Cardiac septum (tissue), 1 donor: Measurements from ENCODE around the gene LSM7. TPM values are rescaled to one million over a fixed set of nuclear protein-coding genes. Genes with fewer than 3 reads are reported as not detected.

Experiments used
- DNase-seq: peaks from one replicate; pipeline ENCODE4 v3.0.0-alpha.2; 2020; ENCODE audit warnings: low spot score
- intact Hi-C: fragments of 100-400 bp; cut with DNase I; formaldehyde crosslinking; loops from one replicate; pipeline ENCODE4 v1.14.0; 2022
- total RNA-seq: library from RNA; stranded (reverse); fragmentation: NEBNext Ultra II Directional; extraction: Animal tissue kit (Norgen Biotek cat#: 25700); gene quantifications from one replicate; pipeline ENCODE4 v1.2.1, GENCODE V29; 2021
- donor health status: DM: no; HTN: no; CAD: no.

Gene LSM7
- total RNA-seq, 1 donor from 2014 or later = 42.7 TPM

GRCh38 chr19:2327773-2328400 is 499 bp downstream of the LSM7 start:
- intact Hi-C loops = loop anchor here (5.0 kb wide), 1 partner anchor 166 kb away; the partner anchor contains the start of gene DOT1L
- DNase-seq = no peak

DNA sequence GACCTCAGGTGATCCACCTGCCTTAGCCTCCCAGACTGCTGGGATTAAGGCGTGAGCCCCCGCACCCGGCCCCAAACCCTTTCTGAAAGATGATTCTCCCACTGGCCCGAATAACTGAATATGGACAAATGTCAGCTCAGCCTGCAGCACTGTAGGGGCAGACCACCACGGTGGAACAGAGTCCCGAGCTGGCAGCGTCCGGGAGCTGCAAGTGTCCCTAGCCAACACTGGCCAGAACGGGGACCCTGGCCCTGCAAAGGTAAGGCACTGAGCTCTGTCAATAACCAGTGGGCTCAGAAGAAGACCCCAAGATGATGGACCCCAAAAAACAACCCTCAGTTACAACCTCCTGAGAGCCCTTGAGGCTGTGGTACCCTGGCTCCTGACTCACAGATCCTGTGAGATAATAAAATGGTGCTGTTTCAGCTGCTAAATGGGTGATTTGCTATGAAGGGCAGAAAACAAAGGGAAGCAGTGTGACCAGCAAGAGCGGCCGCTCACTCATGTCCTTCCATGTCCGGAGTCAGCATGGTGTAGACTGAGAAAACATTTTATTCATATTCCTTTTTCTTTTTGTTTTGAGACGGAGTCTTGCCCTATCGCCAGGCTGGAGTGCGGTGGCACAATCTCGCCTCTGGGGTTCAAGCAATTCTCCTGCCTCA is 1.6 kb downstream of the LSM7 start:
- intact Hi-C loops = loop anchor here (5.0 kb wide), 1 partner anchor 165 kb away; the partner anchor contains the start of gene DOT1L
- no peak for DNase-seq

DNA sequence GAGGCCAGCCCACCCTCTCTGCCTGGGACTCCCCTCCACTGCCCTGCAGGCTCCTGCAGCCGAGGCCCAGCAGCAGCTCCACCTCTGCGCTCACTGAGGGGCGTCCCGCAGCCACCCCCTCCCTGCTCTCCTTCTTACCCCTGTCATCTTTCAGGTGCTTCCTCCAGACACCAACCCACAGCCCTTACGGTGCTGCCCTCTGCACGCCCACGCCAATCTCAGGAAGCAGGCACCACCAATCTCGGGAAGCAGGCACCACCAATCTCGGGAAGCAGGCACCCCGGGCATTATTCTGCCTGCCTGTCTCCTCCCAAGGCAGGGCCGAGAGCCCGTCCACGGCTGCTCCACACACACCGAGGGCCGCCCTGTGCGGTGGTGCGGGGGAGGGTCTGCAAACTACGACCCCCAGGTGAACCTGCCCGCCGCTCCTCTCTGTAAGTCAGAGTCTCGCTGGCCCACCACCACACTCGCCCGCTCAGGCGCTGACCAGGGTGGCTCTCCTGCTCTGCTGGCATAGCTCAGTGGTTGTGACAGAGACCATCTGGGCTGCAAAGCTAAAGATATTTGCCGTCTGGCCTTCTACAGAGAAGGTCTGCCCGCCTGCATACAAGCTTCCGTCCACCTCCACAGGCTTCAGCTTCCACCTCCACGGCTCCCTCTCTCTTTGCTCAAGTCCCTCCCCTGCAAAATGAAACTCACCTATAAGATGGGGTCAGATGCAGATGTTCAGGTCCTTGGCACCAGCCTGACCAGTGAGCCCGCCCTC is 2.9 kb downstream of the LSM7 start:
- DNase-seq = no peak
- intact Hi-C loops = loop anchor here (5.0 kb wide), 1 partner anchor 163 kb away; the partner anchor contains the start of gene DOT1L

DNA sequence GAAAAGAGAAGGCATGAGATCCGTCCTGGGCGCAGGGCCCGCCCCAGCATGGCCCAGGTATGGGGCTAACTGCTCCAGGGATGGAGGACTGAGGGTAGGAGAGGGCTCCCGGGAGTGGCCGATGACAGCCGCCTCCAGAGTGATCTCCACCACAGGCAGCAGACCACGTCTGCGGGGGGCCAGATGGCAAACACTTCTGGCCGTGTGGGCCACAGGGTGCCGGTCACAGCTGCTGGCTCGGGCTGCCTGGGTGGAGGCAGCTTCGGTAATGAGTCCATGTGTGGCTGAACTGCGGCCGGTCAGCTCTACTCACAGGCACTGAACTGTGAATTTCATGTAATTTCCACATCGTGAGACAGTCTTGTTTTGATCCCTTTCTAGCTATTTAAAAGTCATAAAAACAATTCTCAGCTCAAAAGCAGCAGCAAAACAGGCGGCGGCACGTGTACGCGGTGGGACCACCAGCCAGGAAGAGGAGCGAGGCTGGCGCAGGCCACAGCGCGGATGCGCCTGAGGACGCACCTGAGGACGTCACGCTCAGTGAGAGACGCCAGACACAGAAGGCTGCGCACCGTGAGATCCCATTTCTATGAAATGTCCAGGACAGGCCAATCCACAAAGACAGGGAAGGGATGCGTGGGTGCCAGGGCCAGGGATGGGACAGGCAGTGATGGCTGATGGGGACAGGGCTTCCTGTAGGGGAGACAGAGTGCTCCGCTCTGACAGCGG is 4.0 kb downstream of the LSM7 start:
- DNase-seq = no peak
- intact Hi-C loops = no loop called here

DNA sequence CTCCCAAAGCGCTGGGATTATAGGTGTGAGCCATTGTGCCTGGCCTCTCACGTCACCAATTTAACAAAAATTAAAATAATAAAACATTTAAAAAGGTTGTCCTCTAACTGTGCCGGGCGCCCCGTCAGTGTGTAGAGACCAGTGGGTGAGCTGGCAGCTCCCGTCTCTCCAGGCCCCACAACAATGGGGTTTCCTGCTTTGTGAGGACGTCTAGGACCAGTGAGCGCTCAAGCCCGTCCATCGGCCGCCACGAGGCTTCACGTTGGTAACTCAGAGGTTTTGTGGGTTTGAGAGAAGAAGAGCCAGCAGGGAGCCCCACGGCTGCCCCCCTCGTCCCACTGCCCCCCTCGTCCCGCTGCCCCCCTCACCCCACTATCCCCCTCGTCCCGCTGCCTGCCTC is 4.7 kb downstream of the LSM7 start:
- no peak for DNase-seq
- intact Hi-C loops = no loop called here

- DNase-seq = no peak
- intact Hi-C loops = no loop called here
These were observed 6.7 kb downstream of the LSM7 start for GRCh38 chr19:2321565-2322283.

GRCh38 chr19:2320939-2321338 is 7.4 kb downstream of the LSM7 start:
- intact Hi-C loops = no loop called here

DNA sequence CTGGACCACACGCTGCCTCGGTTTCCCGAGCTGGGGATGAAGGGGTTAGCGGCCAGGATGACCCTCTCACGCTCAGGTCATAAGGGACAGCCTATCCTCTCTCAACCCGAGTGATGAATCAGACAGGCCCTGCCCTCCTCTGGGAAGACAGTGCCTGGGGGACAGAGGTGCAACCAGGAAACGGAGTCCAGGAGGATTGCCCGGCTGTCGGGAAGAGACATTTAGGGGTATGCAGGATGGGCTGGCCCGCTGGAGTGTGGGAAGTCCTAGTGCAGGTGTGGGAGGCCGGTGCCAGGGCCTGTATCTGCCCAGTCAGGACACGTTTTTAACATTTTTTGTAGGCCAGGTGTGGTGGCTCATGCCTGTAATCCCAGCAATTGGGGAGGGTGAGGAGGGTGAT is 8.3 kb downstream of the LSM7 start:
- DNase-seq = no peak
- intact Hi-C loops = no loop called here

More at GRCh38 chr19:2320939-2321338, 7.4 kb downstream of the LSM7 start:
- no peak for DNase-seq

DNA sequence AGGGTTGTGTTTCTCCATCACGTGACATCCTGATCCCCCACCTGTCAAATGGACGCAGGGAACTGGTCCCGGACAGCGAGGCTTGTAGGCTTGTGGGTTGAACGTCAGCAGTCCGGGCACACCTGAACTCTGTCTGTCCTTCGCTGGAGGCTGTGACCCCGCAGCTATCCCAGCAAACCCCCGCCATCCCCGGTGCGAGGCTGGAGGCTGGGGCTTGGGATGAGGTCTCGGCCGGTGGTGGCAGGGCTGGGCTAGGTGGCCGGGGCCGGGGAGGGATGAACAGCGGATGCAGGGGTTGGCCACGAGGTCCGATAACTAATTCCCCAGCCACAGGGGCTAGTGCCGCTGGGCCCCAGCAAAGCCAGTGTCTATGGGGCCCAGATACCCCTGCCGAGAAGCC is 8.8 kb downstream of the LSM7 start:
- DNase-seq = no peak

DNA sequence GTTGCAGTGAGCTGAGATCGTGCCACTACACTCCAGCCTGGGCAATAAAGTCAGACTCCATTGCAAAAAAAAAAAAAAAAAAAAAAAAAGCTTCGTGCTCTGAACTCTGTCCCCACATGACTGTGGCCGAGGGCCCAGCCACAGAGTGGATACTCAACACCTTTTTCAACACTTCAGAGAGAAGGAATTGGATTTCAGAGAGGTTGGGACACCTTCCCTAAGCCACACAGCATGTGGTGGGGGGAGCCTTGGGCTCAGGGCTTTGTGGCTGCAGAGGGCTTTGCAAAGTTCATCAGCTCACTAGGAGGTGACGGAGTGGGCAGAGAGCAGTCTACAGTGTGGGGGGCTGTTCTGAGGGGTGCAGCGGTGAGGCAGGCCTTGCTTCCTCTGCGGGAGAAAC is 9.5 kb downstream of the LSM7 start:
- intact Hi-C loops = loop anchor here (5.0 kb wide), 2 partner anchors 82 to 162 kb away; partner anchors contain the start of genes PLEKHJ1 and SF3A2
- no peak for DNase-seq

More for the DNA sequence above, 8.8 kb downstream of the LSM7 start:
- intact Hi-C loops = loop anchor here (5.0 kb wide), 2 partner anchors 82 to 162 kb away; partner anchors contain the start of genes PLEKHJ1 and SF3A2

DNA sequence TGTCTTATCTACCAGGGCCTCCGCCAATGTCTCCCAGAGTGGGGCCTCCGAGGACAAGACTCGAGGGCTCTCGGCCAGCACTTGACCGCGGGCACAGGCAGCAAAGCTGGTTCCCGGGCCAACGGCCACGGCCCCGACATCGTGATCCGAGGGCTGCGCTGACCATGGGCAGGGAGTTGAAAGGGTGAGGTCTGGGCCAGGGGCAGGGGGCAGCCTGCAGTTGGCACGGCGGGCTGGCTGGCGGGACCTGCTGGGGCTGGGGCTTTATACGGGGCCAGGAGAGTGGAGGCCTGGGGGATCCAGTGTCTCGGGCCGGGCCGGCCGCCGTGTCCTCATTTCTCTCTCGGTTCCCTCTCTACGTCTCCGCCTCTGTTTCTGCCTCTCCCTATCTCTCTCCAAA is 10.6 kb downstream of the LSM7 start:
- DNase-seq = no peak
- intact Hi-C loops = loop anchor here (2.0 to 5.0 kb wide), 3 partner anchors 43 to 160 kb away; partner anchors contain the start of genes PLEKHJ1 and SF3A2

DNA sequence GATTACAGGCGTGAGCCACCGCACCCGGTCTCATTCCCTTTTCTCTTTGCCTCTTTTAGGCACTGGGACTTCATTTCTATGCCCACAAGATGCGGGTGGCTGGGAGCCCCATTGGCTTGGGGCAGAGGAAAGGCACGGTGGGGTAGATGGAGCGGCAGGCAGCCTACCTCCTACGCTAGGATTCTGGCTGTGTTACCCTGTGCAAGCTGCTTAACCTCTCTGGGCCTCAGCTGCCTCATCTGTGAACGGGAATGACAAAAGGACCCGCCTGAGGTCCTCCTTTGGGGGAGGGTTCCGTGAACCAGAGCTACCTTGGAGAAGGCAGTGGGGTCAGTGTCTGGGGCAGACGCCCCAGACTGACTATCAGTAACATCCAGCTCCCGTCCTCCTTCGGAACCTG is 11.1 kb downstream of the LSM7 start:
- intact Hi-C loops = loop anchor here (2.0 to 5.0 kb wide), 3 partner anchors 42 to 160 kb away; partner anchors contain the start of genes PLEKHJ1 and SF3A2
- DNase-seq = no peak

DNA sequence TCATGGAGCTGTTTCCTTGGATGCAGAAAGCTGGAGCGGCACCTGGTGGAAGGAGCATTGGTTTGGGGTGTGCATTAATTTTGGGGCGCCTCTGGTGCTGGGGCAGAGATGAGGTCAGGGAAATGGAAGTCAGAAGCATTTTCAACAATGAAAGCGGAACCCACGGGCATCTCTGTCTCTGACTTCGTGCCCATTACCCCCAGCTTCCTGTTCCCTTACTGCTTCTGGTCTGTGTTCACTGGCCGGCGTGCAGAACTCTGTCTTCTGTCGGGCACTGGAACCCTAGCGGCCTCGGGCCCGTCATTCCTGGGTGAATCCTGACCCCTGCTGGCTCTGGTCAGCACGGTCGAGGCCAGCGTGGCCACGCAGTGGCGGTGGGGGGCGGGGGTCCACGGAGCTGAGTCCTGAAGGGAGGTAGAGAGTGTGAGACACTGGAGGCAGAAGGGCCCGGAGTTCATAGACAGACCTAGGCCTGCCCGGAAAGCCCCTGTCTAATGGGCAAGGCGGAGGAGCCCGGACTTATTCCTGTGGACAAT is 12.5 kb downstream of the LSM7 start:
- DNase-seq = peak; percentile 93
- intact Hi-C loops = loop anchor here (2.0 to 5.0 kb wide), 3 partner anchors 41 to 159 kb away; partner anchors contain the start of genes PLEKHJ1 and SF3A2

DNA sequence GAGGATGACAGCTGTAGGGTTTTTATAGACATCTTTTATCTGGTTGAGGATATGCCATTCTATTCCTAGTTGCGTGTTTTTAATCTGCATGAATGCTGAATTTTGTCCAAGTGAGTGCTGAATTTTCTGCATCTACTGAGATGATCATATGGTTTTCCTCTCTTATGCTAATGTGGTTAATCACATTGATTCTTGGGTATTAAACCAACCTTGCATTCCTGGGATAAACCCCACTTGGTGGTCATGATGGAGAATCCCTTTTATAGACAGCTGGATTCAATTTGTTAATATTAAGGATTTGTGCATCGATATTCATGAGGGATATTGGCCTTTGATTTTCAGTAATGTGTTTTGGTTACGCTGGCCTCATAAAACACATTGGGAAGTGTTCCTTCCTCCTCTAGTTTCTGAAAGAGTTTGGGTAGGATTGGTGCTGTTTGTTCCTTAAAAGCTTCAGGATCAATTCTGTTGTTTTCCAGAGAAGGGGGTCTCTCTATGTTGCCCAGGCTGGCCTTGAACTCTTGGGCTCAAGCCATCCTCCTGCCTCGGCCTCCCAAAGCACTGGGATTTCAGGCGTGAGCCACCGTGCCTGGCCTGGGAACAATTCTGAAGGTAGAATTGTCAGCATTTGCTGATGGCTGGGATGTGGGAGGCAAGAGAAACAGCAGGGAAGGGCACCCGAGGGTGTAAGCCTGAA is 13.1 kb downstream of the LSM7 start:
- DNase-seq = no peak
- intact Hi-C loops = loop anchor here (5.0 kb wide), 2 partner anchors 78 to 158 kb away; partner anchors contain the start of genes PLEKHJ1 and SF3A2

GRCh38 chr19:2312820-2313501 is 15.4 kb downstream of the LSM7 start:
- intact Hi-C loops = no loop called here
- DNase-seq = no peak

DNA sequence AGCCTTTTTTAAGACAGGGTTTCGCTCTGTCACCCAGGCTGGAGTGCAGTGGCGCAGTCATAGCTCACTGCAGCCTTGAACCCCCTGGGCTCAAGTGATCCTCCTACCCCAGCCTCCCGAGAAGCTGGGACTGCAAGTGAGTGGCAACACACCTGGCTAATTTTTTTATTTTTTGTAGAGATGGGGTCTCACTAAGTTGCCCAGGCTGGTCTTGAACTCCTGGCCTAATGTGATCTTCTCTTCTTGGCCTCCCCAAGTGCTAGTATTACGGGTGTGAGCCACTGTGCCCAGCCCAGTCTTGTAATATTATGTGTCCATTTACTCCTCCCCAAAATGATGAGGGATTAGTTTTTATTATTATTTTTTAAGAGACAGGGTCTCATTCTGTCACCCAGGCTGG is 17.3 kb downstream of the LSM7 start:
- no peak for DNase-seq
- intact Hi-C loops = no loop called here

DNA sequence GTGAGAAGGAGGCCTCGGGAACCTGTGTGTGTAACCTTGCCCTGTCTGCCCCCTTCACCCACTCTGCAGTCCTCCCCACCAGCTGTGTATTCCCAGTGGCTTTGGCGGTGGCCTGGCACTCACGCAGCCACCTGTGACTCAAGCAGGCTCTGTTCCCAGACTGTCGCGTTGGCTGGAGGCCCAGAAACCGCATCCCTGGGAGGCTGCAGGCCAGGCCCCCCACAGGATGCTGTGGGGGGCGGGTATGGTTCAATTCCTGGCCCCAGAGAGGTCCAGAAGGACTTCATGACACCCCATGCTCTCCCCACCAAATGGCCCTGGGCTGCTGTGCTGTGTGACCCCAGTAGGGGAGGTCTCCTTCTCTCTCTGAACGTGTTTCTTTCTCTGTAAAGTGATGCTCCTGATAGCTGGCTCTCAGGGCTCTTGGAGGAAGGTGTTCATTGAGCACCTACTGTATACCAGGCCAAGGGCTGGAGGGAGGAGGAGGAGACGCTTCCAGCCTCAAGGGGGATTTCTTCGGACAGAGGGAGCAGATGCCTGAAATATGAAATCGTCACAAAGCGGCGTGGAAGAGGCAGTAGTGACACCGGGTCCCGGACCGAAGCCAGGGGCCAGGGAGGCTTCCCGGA is 18.5 kb downstream of the LSM7 start:
- no peak for DNase-seq
- intact Hi-C loops = no loop called here
